HEK293 (cell line): Measurements from ENCODE around the gene PKD2L1.
A peak's percentile ranks its signal among the peaks of the same experiment; 100 is the strongest.

ENCODE experiments used
- EGR2 ChIP-seq: fragments of 450-650 bp; formaldehyde crosslinking; IDR thresholded peaks from 2 replicates; pipeline ENCODE4 v1.5.1; 2016; ENCODE audit warnings: low read depth, missing biosample characterization, missing genetic modification characterization
- KLF17 ChIP-seq: fragments of 450-650 bp; formaldehyde crosslinking; IDR thresholded peaks from 2 replicates; pipeline ENCODE4 v1.5.1; 2016; ENCODE audit warnings: missing biosample characterization, missing genetic modification characterization
- KLF7 ChIP-seq: fragments of 450-650 bp; formaldehyde crosslinking; IDR thresholded peaks from 2 replicates; pipeline ENCODE4 v1.5.1; 2016; ENCODE audit warnings: missing biosample characterization, missing genetic modification characterization, borderline replicate concordance
- REST ChIP-seq: fragments of 450-650 bp; formaldehyde crosslinking; IDR thresholded peaks from 2 replicates; pipeline ENCODE4 v1.5.1; 2016; ENCODE audit warnings: missing biosample characterization, missing genetic modification characterization
- SALL2 ChIP-seq: fragments of 450-650 bp; formaldehyde crosslinking; IDR thresholded peaks from 2 replicates; pipeline ENCODE4 v1.5.0; 2017; ENCODE audit warnings: missing biosample characterization, mild to moderate bottlenecking, missing genetic modification characterization, borderline replicate concordance
- TCF7L2 ChIP-seq: IDR thresholded peaks from 2 replicates; pipeline ENCODE4 v1.6.1; 2011; ENCODE audit warnings: low read depth, mild to moderate bottlenecking, inconsistent platforms, low read length, moderate library complexity, borderline replicate concordance
- YY1 ChIP-seq: fragments of 450-650 bp; formaldehyde crosslinking; IDR thresholded peaks from 2 replicates; pipeline ENCODE4 v1.5.1; 2018; ENCODE audit warnings: missing biosample characterization, missing genetic modification characterization
- ZBTB11 ChIP-seq: fragments of 450-650 bp; formaldehyde crosslinking; conservative IDR thresholded peaks from 2 replicates; pipeline ENCODE4 v1.5.1; 2016; ENCODE audit warnings: low read depth, missing biosample characterization, missing genetic modification characterization
- ZBTB20 ChIP-seq: fragments of 450-650 bp; formaldehyde crosslinking; IDR thresholded peaks from 2 replicates; pipeline ENCODE4 v1.5.1; 2016; ENCODE audit warnings: missing biosample characterization, missing genetic modification characterization
- ZBTB48 ChIP-seq: fragments of 450-650 bp; formaldehyde crosslinking; IDR thresholded peaks from 2 replicates; pipeline ENCODE4 v1.5.1; 2016; ENCODE audit warnings: missing biosample characterization, missing genetic modification characterization
- ZFP69B ChIP-seq: fragments of 450-650 bp; formaldehyde crosslinking; IDR thresholded peaks from 2 replicates; pipeline ENCODE4 v1.5.1; 2016; ENCODE audit warnings: missing biosample characterization, missing genetic modification characterization
- ZNF155 ChIP-seq: fragments of 450-650 bp; formaldehyde crosslinking; IDR thresholded peaks from 2 replicates; pipeline ENCODE4 v1.5.1; 2016; ENCODE audit warnings: missing biosample characterization, missing genetic modification characterization
- ZNF19 ChIP-seq: fragments of 450-650 bp; formaldehyde crosslinking; IDR thresholded peaks from 2 replicates; pipeline ENCODE4; 2016; ENCODE audit warnings: missing biosample characterization, missing genetic modification characterization, low read depth
- ZNF2 ChIP-seq: fragments of 450-650 bp; formaldehyde crosslinking; IDR thresholded peaks from 2 replicates; pipeline ENCODE4 v1.5.1; 2016; ENCODE audit warnings: missing biosample characterization, missing genetic modification characterization
- ZNF202 ChIP-seq: fragments of 450-650 bp; formaldehyde crosslinking; IDR thresholded peaks from 2 replicates; pipeline ENCODE4 v1.5.1; 2016; ENCODE audit warnings: missing biosample characterization, missing genetic modification characterization, borderline replicate concordance
- ZNF23 ChIP-seq: fragments of 450-650 bp; formaldehyde crosslinking; IDR thresholded peaks from 2 replicates; pipeline ENCODE4 v1.5.1; 2016; ENCODE audit warnings: missing biosample characterization, missing genetic modification characterization, borderline replicate concordance
- ZNF398 ChIP-seq: fragments of 450-650 bp; formaldehyde crosslinking; IDR thresholded peaks from 2 replicates; pipeline ENCODE4 v1.5.1; 2017; ENCODE audit warnings: missing biosample characterization, missing genetic modification characterization
- ZNF48 ChIP-seq: fragments of 450-650 bp; formaldehyde crosslinking; IDR thresholded peaks from 2 replicates; pipeline ENCODE4 v1.5.1; 2016; ENCODE audit warnings: missing biosample characterization, missing genetic modification characterization
- ZNF501 ChIP-seq: fragments of 450-650 bp; formaldehyde crosslinking; IDR thresholded peaks from 2 replicates; pipeline ENCODE4 v1.5.1; 2016; ENCODE audit warnings: missing biosample characterization, missing genetic modification characterization
- ZNF521 ChIP-seq: fragments of 450-650 bp; formaldehyde crosslinking; IDR thresholded peaks from 2 replicates; pipeline ENCODE4 v1.5.1; 2017; ENCODE audit warnings: missing biosample characterization, mild to moderate bottlenecking, missing genetic modification characterization
- ZNF600 ChIP-seq: fragments of 450-650 bp; formaldehyde crosslinking; IDR thresholded peaks from 2 replicates; pipeline ENCODE4 v1.5.1; 2016; ENCODE audit warnings: missing biosample characterization, missing genetic modification characterization
- ZNF654 ChIP-seq: fragments of 450-650 bp; formaldehyde crosslinking; IDR thresholded peaks from 2 replicates; pipeline ENCODE4 v1.5.1; 2016; ENCODE audit warnings: low read depth, missing biosample characterization, missing genetic modification characterization
- ZNF704 ChIP-seq: fragments of 450-650 bp; formaldehyde crosslinking; IDR thresholded peaks from 2 replicates; pipeline ENCODE4 v1.5.1; 2016; ENCODE audit warnings: missing biosample characterization, missing genetic modification characterization
- ZNF776 ChIP-seq: fragments of 450-650 bp; formaldehyde crosslinking; IDR thresholded peaks from 2 replicates; pipeline ENCODE4 v1.5.0; 2017; ENCODE audit warnings: missing biosample characterization, missing genetic modification characterization, borderline replicate concordance
- ZNF791 ChIP-seq: fragments of 450-650 bp; formaldehyde crosslinking; IDR thresholded peaks from 2 replicates; pipeline ENCODE4 v1.5.1; 2016; ENCODE audit warnings: missing biosample characterization, missing genetic modification characterization
- ZXDB ChIP-seq: fragments of 450-650 bp; formaldehyde crosslinking; IDR thresholded peaks from 2 replicates; pipeline ENCODE4 v1.5.1; 2016; ENCODE audit warnings: missing biosample characterization, missing genetic modification characterization

Gene PKD2L1

GRCh38 chr10:100373298-100374199, 43.5 kb upstream of the PKD2L1 start (continued):
- peak; percentile 72 for TF ChIP-seq ZNF398
- 0 out of 2 replicates have a peak, but pooled peaks have one; percentile 13 for TF ChIP-seq KLF17 (tag by site-specific recombination)
- no peak for TF ChIP-seq ZNF654
- 0 out of 2 replicates have a peak, but pooled peaks have one; percentile 44 for TF ChIP-seq REST (tag by site-specific recombination)
- TF ChIP-seq ZNF791 (tag by site-specific recombination), result no peak
- TF ChIP-seq ZNF521 (tag by site-specific recombination), result no peak
- no peak for TF ChIP-seq ZNF776 (tag by site-specific recombination)
- peak; percentile 99 for TF ChIP-seq ZNF600
- no peak for TF ChIP-seq ZNF48 (tag by site-specific recombination)
- TF ChIP-seq ZBTB11 (tag by site-specific recombination), result peak; percentile 34; the same call in 1 of the 2 replicates
- TF ChIP-seq ZNF501 (tag by site-specific recombination), result peak; percentile 81
- no peak for TF ChIP-seq ZNF202 (tag by site-specific recombination)
- no peak; the same call in 1 of the 2 replicates for TF ChIP-seq YY1 (tag by site-specific recombination)
- TF ChIP-seq ZNF23, result no peak
- TF ChIP-seq ZNF2 (tag by site-specific recombination), result peak; percentile 85
- no peak for TF ChIP-seq ZNF155
- no peak for TF ChIP-seq ZNF704 (tag by site-specific recombination)
- peak; percentile 52; the same call in 1 of the 2 replicates for TF ChIP-seq KLF7 (tag by site-specific recombination)
- TF ChIP-seq ZBTB20, result peak; percentile 50; the same call in 1 of the 2 replicates
- peak; percentile 90 for TF ChIP-seq EGR2
- TF ChIP-seq TCF7L2, result peak; percentile 40; the same call in 1 of the 2 replicates
- peak; percentile 71 for TF ChIP-seq ZXDB (tag by site-specific recombination)
- 0 out of 2 replicates have a peak, but pooled peaks have one; percentile 34 for TF ChIP-seq ZBTB48
- peak; percentile 6; the same call in 1 of the 2 replicates for TF ChIP-seq ZFP69B (tag by site-specific recombination)
- no peak for TF ChIP-seq ZNF19 (tag by site-specific recombination)
- TF ChIP-seq SALL2 (tag by site-specific recombination), result no peak
